SH-SY5Y (cell line): Measurements from ENCODE around the gene PLCL1.

Experiments
- GATA2 ChIP-seq: IDR thresholded peaks from 2 replicates; pipeline ENCODE4 v1.6.1; 2011; ENCODE audit warnings: mild to moderate bottlenecking, low read depth, low read length
- GATA3 ChIP-seq: IDR thresholded peaks from 2 replicates; pipeline ENCODE4 v1.6.1; 2011; ENCODE audit warnings: low read depth, mild to moderate bottlenecking, low read length, moderate library complexity

- TF ChIP-seq GATA3 (no peak), GATA2 (no peak)
Observed at GRCh38 chr2:197950006-197950405, 145.6 kb downstream of the PLCL1 start.
